GM12801 (cell line): ENCODE measurements around the gene ARMC7.

Experiments
- TF ChIP-seq, protein P1 (sequence below): IDR thresholded peaks from one replicate; pipeline ENCODE4 v1.5.1; 2011; ENCODE audit warnings: control low read depth; ENCODE audit not compliant: insufficient read length; ENCODE audit errors: extremely low read depth

Gene ARMC7

GRCh38 chr17:75088465-75089417, 21.0 kb upstream of the ARMC7 start:
- TF ChIP-seq, protein P1, sequence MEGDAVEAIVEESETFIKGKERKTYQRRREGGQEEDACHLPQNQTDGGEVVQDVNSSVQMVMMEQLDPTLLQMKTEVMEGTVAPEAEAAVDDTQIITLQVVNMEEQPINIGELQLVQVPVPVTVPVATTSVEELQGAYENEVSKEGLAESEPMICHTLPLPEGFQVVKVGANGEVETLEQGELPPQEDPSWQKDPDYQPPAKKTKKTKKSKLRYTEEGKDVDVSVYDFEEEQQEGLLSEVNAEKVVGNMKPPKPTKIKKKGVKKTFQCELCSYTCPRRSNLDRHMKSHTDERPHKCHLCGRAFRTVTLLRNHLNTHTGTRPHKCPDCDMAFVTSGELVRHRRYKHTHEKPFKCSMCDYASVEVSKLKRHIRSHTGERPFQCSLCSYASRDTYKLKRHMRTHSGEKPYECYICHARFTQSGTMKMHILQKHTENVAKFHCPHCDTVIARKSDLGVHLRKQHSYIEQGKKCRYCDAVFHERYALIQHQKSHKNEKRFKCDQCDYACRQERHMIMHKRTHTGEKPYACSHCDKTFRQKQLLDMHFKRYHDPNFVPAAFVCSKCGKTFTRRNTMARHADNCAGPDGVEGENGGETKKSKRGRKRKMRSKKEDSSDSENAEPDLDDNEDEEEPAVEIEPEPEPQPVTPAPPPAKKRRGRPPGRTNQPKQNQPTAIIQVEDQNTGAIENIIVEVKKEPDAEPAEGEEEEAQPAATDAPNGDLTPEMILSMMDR: no peak

GRCh38 chr17:75090871-75091854, 18.6 kb upstream of the ARMC7 start:
- TF ChIP-seq, protein P1: no peak

DNA sequence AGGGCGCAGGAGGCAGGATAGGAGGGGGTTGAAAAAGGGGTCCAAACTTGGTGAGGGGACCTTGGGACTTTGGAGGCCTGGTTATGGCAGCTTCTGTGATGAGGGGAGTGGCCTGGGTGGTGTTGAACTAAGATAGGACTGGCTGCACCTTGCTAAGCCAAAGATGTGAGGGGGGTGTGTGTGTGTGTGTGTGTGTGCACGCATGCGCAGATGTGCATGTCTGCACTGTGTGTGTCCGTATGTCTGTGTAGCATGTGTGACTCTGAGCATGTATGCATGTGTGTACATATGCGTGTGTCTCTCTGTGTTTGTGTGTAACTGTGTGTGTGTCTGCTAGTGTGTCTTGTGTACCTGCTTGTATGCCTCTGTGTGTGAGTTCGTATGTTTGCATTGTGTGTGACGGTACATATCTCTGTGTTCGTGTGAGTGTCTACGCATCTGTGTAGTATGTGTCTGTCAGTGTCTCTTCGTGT, 17.9 kb upstream of the ARMC7 start:
- TF ChIP-seq, protein P1: no peak

DNA sequence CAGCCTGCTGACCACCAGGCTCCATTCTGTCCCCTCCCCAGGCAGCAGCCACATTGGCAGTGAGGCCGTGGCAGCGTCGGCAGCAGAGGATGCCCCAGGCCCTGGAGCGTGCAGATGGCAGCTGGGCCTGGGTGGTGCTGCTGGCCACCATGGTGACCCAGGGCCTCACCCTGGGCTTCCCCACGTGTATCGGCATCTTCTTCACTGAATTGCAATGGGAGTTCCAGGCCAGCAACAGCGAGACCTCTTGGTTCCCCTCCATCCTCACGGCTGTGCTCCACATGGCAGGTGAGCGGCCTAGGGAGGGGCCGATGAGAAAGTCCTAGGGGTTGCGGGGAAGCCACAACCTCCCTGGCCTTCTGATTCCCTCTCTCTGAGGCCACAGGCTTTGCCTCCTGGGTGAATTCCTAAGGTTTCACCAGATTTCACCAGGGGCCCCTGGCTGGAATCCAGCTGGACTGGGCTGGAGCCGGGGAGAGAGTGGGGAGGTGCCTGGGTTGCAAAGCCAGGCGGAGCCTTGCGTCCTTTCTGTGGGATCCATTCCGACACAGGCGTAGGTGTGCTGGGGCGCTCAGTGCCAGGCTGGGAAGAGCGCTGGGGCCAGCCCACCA, 16.1 kb upstream of the ARMC7 start:
- TF ChIP-seq, protein P1: no peak

GRCh38 chr17:75094871-75095399, 14.8 kb upstream of the ARMC7 start:
- TF ChIP-seq, protein P1: no peak

- TF ChIP-seq, protein P1: no peak
These were observed 13.6 kb upstream of the ARMC7 start for GRCh38 chr17:75096082-75096625.
